Measurements from ENCODE around the gene RETREG1.

RETREG1 gene

GRCh38 chr5:16464231-16464630 is 152.6 kb downstream of the RETREG1 start:
- no peak overlapping the region for H2AFZ ChIP-seq (ENCODE audit: low read length)
- H3K4me2 ChIP-seq (ENCODE audit: low read depth, low read length): peak overlapping the region; percentile 77
- peaks cover 17% of the 10 kb centered on the region for H3K36me3 ChIP-seq (replicated peaks; ENCODE audit: insufficient read depth, low read length)
- H3K4me3 ChIP-seq (ENCODE audit: low read length): peak overlapping the region; percentile 99
- TF ChIP-seq EZH2phosphoT487 (IDR thresholded peaks at IDR 0.05; ENCODE audit: low read length) (no peak), EZH2 (optimal IDR thresholded peaks at IDR 0.05; ENCODE audit: low read depth, low read length) (no peak)
- TF ChIP-seq, protein P1, sequence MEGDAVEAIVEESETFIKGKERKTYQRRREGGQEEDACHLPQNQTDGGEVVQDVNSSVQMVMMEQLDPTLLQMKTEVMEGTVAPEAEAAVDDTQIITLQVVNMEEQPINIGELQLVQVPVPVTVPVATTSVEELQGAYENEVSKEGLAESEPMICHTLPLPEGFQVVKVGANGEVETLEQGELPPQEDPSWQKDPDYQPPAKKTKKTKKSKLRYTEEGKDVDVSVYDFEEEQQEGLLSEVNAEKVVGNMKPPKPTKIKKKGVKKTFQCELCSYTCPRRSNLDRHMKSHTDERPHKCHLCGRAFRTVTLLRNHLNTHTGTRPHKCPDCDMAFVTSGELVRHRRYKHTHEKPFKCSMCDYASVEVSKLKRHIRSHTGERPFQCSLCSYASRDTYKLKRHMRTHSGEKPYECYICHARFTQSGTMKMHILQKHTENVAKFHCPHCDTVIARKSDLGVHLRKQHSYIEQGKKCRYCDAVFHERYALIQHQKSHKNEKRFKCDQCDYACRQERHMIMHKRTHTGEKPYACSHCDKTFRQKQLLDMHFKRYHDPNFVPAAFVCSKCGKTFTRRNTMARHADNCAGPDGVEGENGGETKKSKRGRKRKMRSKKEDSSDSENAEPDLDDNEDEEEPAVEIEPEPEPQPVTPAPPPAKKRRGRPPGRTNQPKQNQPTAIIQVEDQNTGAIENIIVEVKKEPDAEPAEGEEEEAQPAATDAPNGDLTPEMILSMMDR (IDR thresholded peaks at IDR 0.05; ENCODE audit: low read length): no peak
- DNase-seq: no peak
- H3K9ac ChIP-seq (ENCODE audit: low read length): peak overlapping the region; percentile 92; the same call in 1 of the 2 replicates
- H3K27ac ChIP-seq (ENCODE audit: low read length): no peak overlapping the region
- no peaks in the 10 kb centered on the region for H3K27me3 ChIP-seq (replicated peaks; ENCODE audit: insufficient read depth, low read length)
- H3K79me2 ChIP-seq (ENCODE audit: low read length): peaks cover 78% of the 10 kb centered on the region
- H3F3A ChIP-seq (ENCODE audit: insufficient read depth, low read length): 0 out of 2 replicates have a peak, but pooled peaks cover 11% of the 10 kb centered on the region
- H4K20me1 ChIP-seq (ENCODE audit: insufficient read depth, low read length): no peaks in the 10 kb centered on the region
- no peaks in the 10 kb centered on the region for H3K9me3 ChIP-seq (replicated peaks; ENCODE audit: insufficient read depth, low read length)
- peaks cover 29% of the 10 kb centered on the region for H3K4me1 ChIP-seq (ENCODE audit: low read length)
- H3K9me2 ChIP-seq (replicated peaks; ENCODE audit: insufficient read depth, low read length): no peaks in the 10 kb centered on the region

DNA sequence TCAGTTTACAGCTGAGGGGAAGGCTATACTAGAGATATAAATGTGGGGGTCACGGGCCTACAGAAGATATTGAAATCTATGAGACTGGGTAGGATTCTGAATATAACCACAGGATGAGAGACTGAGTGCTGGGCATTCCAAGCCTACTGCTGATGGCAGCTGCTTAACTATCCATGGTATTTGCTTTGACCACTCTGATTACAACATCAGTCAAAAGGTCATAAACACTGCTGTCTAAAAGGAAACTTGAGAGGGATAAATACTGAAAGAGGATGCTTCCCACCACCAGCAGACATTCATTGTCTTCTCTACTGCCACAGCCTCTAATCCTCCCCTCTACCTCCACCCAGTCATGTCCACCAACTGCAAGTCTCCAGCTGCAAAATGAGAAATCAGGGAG is 155.0 kb downstream of the RETREG1 start:
- H3K36me3 ChIP-seq (replicated peaks; ENCODE audit: insufficient read depth, low read length): peaks cover 20% of the 10 kb centered on the region
- no peak overlapping the region for H3K27ac ChIP-seq (ENCODE audit: low read length)
- TF ChIP-seq EZH2 (optimal IDR thresholded peaks at IDR 0.05; ENCODE audit: low read depth, low read length): no peak
- H4K20me1 ChIP-seq (ENCODE audit: insufficient read depth, low read length): no peaks in the 10 kb centered on the region
- H3K79me2 ChIP-seq (ENCODE audit: low read length): peaks cover 86% of the 10 kb centered on the region
- H3K4me2 ChIP-seq (ENCODE audit: low read depth, low read length): no peak overlapping the region
- H3F3A ChIP-seq (ENCODE audit: insufficient read depth, low read length): 0 out of 2 replicates have a peak, but pooled peaks cover 5% of the 10 kb centered on the region
- H2AFZ ChIP-seq (ENCODE audit: low read length): no peak overlapping the region
- no peaks in the 10 kb centered on the region for H3K9me2 ChIP-seq (replicated peaks; ENCODE audit: insufficient read depth, low read length)
- H3K4me1 ChIP-seq (ENCODE audit: low read length): peaks cover 17% of the 10 kb centered on the region; the same call in 1 of the 2 replicates
- no peak for DNase-seq
- no peak overlapping the region for H3K9ac ChIP-seq (ENCODE audit: low read length)
- H3K4me3 ChIP-seq (ENCODE audit: low read length): no peak overlapping the region
- H3K27me3 ChIP-seq (replicated peaks; ENCODE audit: insufficient read depth, low read length): no peaks in the 10 kb centered on the region
- no peaks in the 10 kb centered on the region for H3K9me3 ChIP-seq (replicated peaks; ENCODE audit: insufficient read depth, low read length)

DNA sequence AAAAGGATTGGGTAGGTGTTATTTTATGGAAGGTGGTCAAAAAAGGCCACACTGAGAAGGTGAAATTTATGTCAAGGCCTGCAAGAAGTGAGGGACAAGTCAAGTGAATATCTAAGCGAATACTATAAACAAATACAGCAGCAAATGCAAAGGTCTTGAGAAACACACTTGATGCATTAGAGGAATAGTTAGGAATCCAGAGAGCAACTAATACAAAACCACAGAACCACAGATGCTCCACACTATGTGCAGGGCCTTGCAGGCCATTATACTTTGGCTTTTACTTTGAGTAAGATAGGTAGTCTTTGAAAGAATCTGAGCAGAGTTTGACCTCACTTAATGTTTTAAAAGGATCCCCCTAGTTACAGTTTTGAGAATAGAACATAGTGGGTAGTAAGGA is 155.8 kb downstream of the RETREG1 start:
- Histone ChIP-seq H2AFZ (ENCODE audit: low read length) (no peak overlapping the region), H3K79me2 (ENCODE audit: low read length) (peaks cover 87% of the 10 kb centered on the region), H3K27me3 (replicated peaks; ENCODE audit: insufficient read depth, low read length) (no peaks in the 10 kb centered on the region), H3K4me3 (ENCODE audit: low read length) (no peak overlapping the region), H3K9me3 (replicated peaks; ENCODE audit: insufficient read depth, low read length) (no peaks in the 10 kb centered on the region), H3K9ac (ENCODE audit: low read length) (no peak overlapping the region), H3K4me1 (ENCODE audit: low read length) (peaks cover 13% of the 10 kb centered on the region; the same call in 1 of the 2 replicates), H3F3A (ENCODE audit: insufficient read depth, low read length) (0 out of 2 replicates have a peak, but pooled peaks cover 4% of the 10 kb centered on the region), H3K4me2 (ENCODE audit: low read depth, low read length) (no peak overlapping the region), H4K20me1 (ENCODE audit: insufficient read depth, low read length) (0 out of 2 replicates have a peak, but pooled peaks cover under 1% of the 10 kb centered on the region), H3K27ac (ENCODE audit: low read length) (no peak overlapping the region), H3K9me2 (replicated peaks; ENCODE audit: insufficient read depth, low read length) (no peaks in the 10 kb centered on the region), H3K36me3 (replicated peaks; ENCODE audit: insufficient read depth, low read length) (peaks cover 20% of the 10 kb centered on the region)
- no peak for DNase-seq
- TF ChIP-seq EZH2phosphoT487 (IDR thresholded peaks at IDR 0.05; ENCODE audit: low read length): no peak

- Histone ChIP-seq H2AFZ (ENCODE audit: low read length) (no peak overlapping the region), H3K9me3 (replicated peaks; ENCODE audit: insufficient read depth, low read length) (no peaks in the 10 kb centered on the region), H3K9ac (ENCODE audit: low read length) (no peak overlapping the region), H3K79me2 (ENCODE audit: low read length) (peaks cover 87% of the 10 kb centered on the region), H3K9me2 (replicated peaks; ENCODE audit: insufficient read depth, low read length) (no peaks in the 10 kb centered on the region), H3K36me3 (replicated peaks; ENCODE audit: insufficient read depth, low read length) (peaks cover 31% of the 10 kb centered on the region), H3K4me1 (ENCODE audit: low read length) (peaks cover 13% of the 10 kb centered on the region; the same call in 1 of the 2 replicates), H3K27me3 (replicated peaks; ENCODE audit: insufficient read depth, low read length) (no peaks in the 10 kb centered on the region), H4K20me1 (ENCODE audit: insufficient read depth, low read length) (0 out of 2 replicates have a peak, but pooled peaks cover 8% of the 10 kb centered on the region), H3K27ac (ENCODE audit: low read length) (no peak overlapping the region), H3K4me2 (ENCODE audit: low read depth, low read length) (no peak overlapping the region), H3K4me3 (ENCODE audit: low read length) (no peak overlapping the region), H3F3A (ENCODE audit: insufficient read depth, low read length) (0 out of 2 replicates have a peak, but pooled peaks cover 4% of the 10 kb centered on the region)
- TF ChIP-seq, protein P1 (IDR thresholded peaks at IDR 0.05; ENCODE audit: low read length): no peak
- TF ChIP-seq EZH2phosphoT487 (IDR thresholded peaks at IDR 0.05; ENCODE audit: low read length) (no peak), EZH2 (optimal IDR thresholded peaks at IDR 0.05; ENCODE audit: low read depth, low read length) (no peak)
- DNase-seq: no peak
These were observed 157.3 kb downstream of the RETREG1 start for GRCh38 chr5:16459451-16459850.
